PC-3 (cell line): ENCODE data around the gene EIF1AY.
"Not testable (repeated sequence)": the region's sequence is repeated elsewhere in the genome, so short reads cannot be mapped to it uniquely, and the experiment has no call there.

Experiments used
- CTCF ChIP-seq: fragments of 300-600 bp; sonication (generic); conservative IDR thresholded peaks from 2 replicates; pipeline ENCODE4 v1.5.1; 2017; ENCODE audit warnings: antibody characterized with exemption, low read depth, mild to moderate bottlenecking, low read length
- EZH2 ChIP-seq: fragments of 300-600 bp; sonication (generic); IDR thresholded peaks from one replicate; pipeline ENCODE4 v1.6.1; 2017; ENCODE audit warnings: antibody characterized with exemption, mild to moderate bottlenecking, low read length; ENCODE audit not compliant: unreplicated experiment
- EZH2phosphoT487 ChIP-seq: fragments of 300-600 bp; sonication (generic); IDR thresholded peaks from 2 replicates; pipeline ENCODE4 v1.6.1; 2018; ENCODE audit warnings: mild to moderate bottlenecking, antibody characterized with exemption, low read length, borderline replicate concordance

- TF ChIP-seq CTCF, EZH2phosphoT487, EZH2: not testable (repeated sequence)
Measured at GRCh38 chrY:20552764-20553323, 22.7 kb upstream of the EIF1AY start.
